ENCODE results near the gene GPR180.

GPR180 gene

GRCh38 chr13:94679614-94680013 is 78.0 kb downstream of the GPR180 start:
- Histone ChIP-seq H3K27ac (ENCODE audit: low read length) (no peak overlapping the region), H3K36me3 (ENCODE audit: insufficient read depth, low read length) (no peaks in the 10 kb centered on the region), H2AFZ (ENCODE audit: low read depth, low read length) (no peak overlapping the region), H3K4me2 (ENCODE audit: insufficient read depth, low read length) (no peak overlapping the region), H3K79me2 (ENCODE audit: insufficient read depth, low read length) (no peaks in the 10 kb centered on the region), H3K4me3 (ENCODE audit: low read depth in 1 of 2, low read length in 2 of 2) (no peak overlapping the region), H3K9me3 (ENCODE audit: insufficient read depth, low read length, severe bottlenecking) (no peaks in the 10 kb centered on the region), H3K27me3 (ENCODE audit: insufficient read depth, low read length, poor library complexity) (peaks cover 2% of the 10 kb centered on the region), H3K4me1 (ENCODE audit: insufficient read depth, low read length) (no peaks in the 10 kb centered on the region), H4K20me1 (ENCODE audit: insufficient read depth, low read length) (no peaks in the 10 kb centered on the region), H3K9ac (ENCODE audit: low read depth, low read length) (no peak overlapping the region)
- DNase-seq (no peak), ATAC-seq (ENCODE audit: insufficient read depth, low read depth) (no peak)
- TF ChIP-seq EZH2 (IDR thresholded peaks at IDR 0.05; ENCODE audit: borderline replicate concordance, low read depth, low read length, severe bottlenecking) (no peak), CTCF (IDR thresholded peaks at IDR 0.05; ENCODE audit: borderline replicate concordance, extremely low read depth, low read length, poor library complexity, severe bottlenecking) (no peak)

GRCh38 chr13:94682229-94682628 is 80.6 kb downstream of the GPR180 start:
- Histone ChIP-seq H3K9ac (ENCODE audit: low read depth, low read length) (no peak overlapping the region), H3K36me3 (ENCODE audit: insufficient read depth, low read length) (no peaks in the 10 kb centered on the region), H3K79me2 (ENCODE audit: insufficient read depth, low read length) (no peaks in the 10 kb centered on the region), H3K27me3 (ENCODE audit: insufficient read depth, low read length, poor library complexity) (peaks cover 2% of the 10 kb centered on the region), H3K4me1 (ENCODE audit: insufficient read depth, low read length) (no peaks in the 10 kb centered on the region), H4K20me1 (ENCODE audit: insufficient read depth, low read length) (no peaks in the 10 kb centered on the region), H3K4me2 (ENCODE audit: insufficient read depth, low read length) (no peak overlapping the region), H3K4me3 (ENCODE audit: low read depth in 1 of 2, low read length in 2 of 2) (no peak overlapping the region), H2AFZ (ENCODE audit: low read depth, low read length) (no peak overlapping the region), H3K27ac (ENCODE audit: low read length) (no peak overlapping the region), H3K9me3 (ENCODE audit: insufficient read depth, low read length, severe bottlenecking) (no peaks in the 10 kb centered on the region)
- TF ChIP-seq EZH2 (IDR thresholded peaks at IDR 0.05; ENCODE audit: borderline replicate concordance, low read depth, low read length, severe bottlenecking), result no peak
- TF ChIP-seq CTCF (IDR thresholded peaks at IDR 0.05; ENCODE audit: borderline replicate concordance, extremely low read depth, low read length, poor library complexity, severe bottlenecking), result no peak
- ATAC-seq (ENCODE audit: insufficient read depth, low read depth) (no peak), DNase-seq (no peak)

DNA sequence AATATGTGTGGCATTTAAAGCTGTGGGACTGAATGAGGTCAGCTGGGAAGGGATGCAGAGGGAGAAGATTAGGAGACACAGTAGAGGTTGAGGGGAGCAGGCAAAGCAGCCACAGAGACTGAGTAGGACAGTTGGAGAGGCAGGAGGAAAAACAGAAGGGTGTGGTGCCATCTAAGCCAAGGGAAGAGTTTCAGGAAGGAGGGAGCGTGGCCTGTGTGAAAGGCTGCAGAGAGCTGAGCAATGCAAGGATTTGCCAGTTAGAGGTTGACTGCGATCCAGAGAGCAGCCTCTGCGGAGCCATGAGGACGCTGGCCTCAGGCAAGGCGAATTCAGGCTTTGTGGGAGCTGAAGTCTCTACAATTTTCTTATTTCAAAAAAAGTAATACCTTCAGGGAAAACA is 81.8 kb downstream of the GPR180 start:
- H3K79me2 ChIP-seq (ENCODE audit: insufficient read depth, low read length), result no peaks in the 10 kb centered on the region
- H2AFZ ChIP-seq (ENCODE audit: low read depth, low read length), result no peak overlapping the region
- ATAC-seq (ENCODE audit: insufficient read depth, low read depth) (no peak), DNase-seq (no peak)
- H3K36me3 ChIP-seq (ENCODE audit: insufficient read depth, low read length), result no peaks in the 10 kb centered on the region
- no peak overlapping the region for H3K9ac ChIP-seq (ENCODE audit: low read depth, low read length)
- no peak overlapping the region for H3K4me3 ChIP-seq (ENCODE audit: low read depth in 1 of 2, low read length in 2 of 2)
- H3K9me3 ChIP-seq (ENCODE audit: insufficient read depth, low read length, severe bottlenecking), result no peaks in the 10 kb centered on the region
- no peaks in the 10 kb centered on the region for H3K4me1 ChIP-seq (ENCODE audit: insufficient read depth, low read length)
- no peaks in the 10 kb centered on the region for H4K20me1 ChIP-seq (ENCODE audit: insufficient read depth, low read length)
- TF ChIP-seq EZH2 (IDR thresholded peaks at IDR 0.05; ENCODE audit: borderline replicate concordance, low read depth, low read length, severe bottlenecking), result no peak
- no peak for TF ChIP-seq CTCF (IDR thresholded peaks at IDR 0.05; ENCODE audit: borderline replicate concordance, extremely low read depth, low read length, poor library complexity, severe bottlenecking)
- no peaks in the 10 kb centered on the region for H3K27me3 ChIP-seq (ENCODE audit: insufficient read depth, low read length, poor library complexity)
- no peak overlapping the region for H3K4me2 ChIP-seq (ENCODE audit: insufficient read depth, low read length)
- H3K27ac ChIP-seq (ENCODE audit: low read length), result no peak overlapping the region
